Left lung (tissue), 10 donors: Measurements from ENCODE around the gene MED8. TPM values are rescaled to one million over a fixed set of nuclear protein-coding genes. Genes with fewer than 3 reads are reported as not detected.

Experiments
- ATAC-seq: fragments of 200-7000 bp; cut with Tn5 transposase; one replicate; pipeline ENCODE4 v1.9.1; 2020; ENCODE audit warnings: moderate library complexity
- DNase-seq, 4 donors: peaks; one replicate each; pipeline ENCODE4 v3.0.0-alpha.2; 2013 to 2020
- H3K27ac ChIP-seq, 2 donors: fragments of 200-600 bp; sonication (generic) in 1 of 2; one replicate each; pipeline versions ENCODE4 v1.5.0 to v1.8.0; 2020 to 2021
- H3K27me3 ChIP-seq, 2 donors: fragments of 200-600 bp; sonication (generic) in 1 of 2; one replicate each; pipeline versions ENCODE4 v1.5.0 to v1.8.0; 2020 to 2021
- H3K36me3 ChIP-seq, 2 donors: fragments of 200-600 bp; sonication (generic) in 1 of 2; one replicate each; pipeline versions ENCODE4 v1.5.0 to v1.8.0; 2020 to 2021
- H3K4me1 ChIP-seq, 2 donors: fragments of 200-600 bp; one replicate each; pipeline ENCODE4 v1.8.0; 2021
- H3K4me3 ChIP-seq, 2 donors: fragments of 200-600 bp; sonication (generic) in 1 of 2; one replicate each; pipeline versions ENCODE4 v1.5.0 to v1.8.0; 2020 to 2021; ENCODE audit warnings: mild to moderate bottlenecking in 1 of 2
- H3K9me3 ChIP-seq, 2 donors: fragments of 200-600 bp; sonication (generic) in 1 of 2; one replicate each; pipeline versions ENCODE4 v1.5.0 to v1.8.0; 2020 to 2021
- intact Hi-C, 2 donors: fragments of 100-400 bp; cut with DNase I; formaldehyde crosslinking; loops; one replicate each; pipeline versions ENCODE4 v1.11.2 to v1.14.2; 2022
- polyA plus RNA-seq, 6 donors: library from polyadenylated mRNA; unstranded; fragments of 120-200 nt; gene quantifications; one replicate each; pipeline ENCODE4 v1.2.1, GENCODE V29; 2013; ENCODE audit not compliant: insufficient read length in 6 of 6
- total RNA-seq, 2 donors: library from RNA; stranded (reverse); fragmentation: NEBNext Ultra II Directional; extraction: Animal tissue kit (Norgen Biotek cat#: 25700); gene quantifications; one replicate each; pipeline ENCODE4 v1.2.1, GENCODE V29; 2021
- TF ChIP-seq, protein P1 (sequence below), 2 donors: fragments of 200-600 bp; sonication (generic) in 1 of 2; IDR thresholded peaks; one replicate each; pipeline versions ENCODE4 v1.5.0 to v1.8.0; 2021; ENCODE audit warnings: antibody characterized with exemption in 2 of 2
- donor health status: DM: no; HTN: yes; CAD: no.
- donor health status: DM: no; HTN: no; CAD: no.

MED8 gene
- total and polyA plus RNA-seq, 8 donors, result 32.1 to 48.5 (median 37.1) TPM

DNA sequence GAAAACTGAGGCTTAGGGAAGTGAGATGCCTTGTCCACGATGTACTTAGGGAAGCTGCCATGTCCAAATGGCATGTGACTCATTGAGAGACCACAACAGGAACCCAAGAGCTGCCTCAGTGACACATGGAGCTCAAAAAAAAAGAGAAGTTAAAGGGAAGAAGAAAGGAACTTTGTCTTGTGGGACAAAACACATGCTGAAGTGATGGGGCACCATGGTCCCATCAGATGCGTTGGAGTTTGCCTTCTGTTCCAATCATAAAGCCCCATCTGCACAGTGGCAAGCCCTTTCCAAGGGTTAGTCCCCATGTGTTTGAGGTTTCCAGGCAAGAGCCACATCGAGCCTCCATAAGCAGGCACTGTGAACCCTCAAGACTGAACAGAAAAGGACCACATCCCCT lies 8.0 kb downstream of the MED8 start:
- no peak overlapping the region for H3K4me3 ChIP-seq
- H3K27me3 ChIP-seq, result no peaks in the 10 kb centered on the region
- H3K36me3 ChIP-seq, result peaks cover 10 to 70% of the 10 kb centered on the region in 2 donors
- H3K4me1 ChIP-seq, result peaks cover 0 to 26% of the 10 kb centered on the region in 2 donors
- H3K9me3 ChIP-seq, result no peaks in the 10 kb centered on the region
- peak; percentile 52 for ATAC-seq
- DNase-seq, result no peak
- TF ChIP-seq, protein P1, sequence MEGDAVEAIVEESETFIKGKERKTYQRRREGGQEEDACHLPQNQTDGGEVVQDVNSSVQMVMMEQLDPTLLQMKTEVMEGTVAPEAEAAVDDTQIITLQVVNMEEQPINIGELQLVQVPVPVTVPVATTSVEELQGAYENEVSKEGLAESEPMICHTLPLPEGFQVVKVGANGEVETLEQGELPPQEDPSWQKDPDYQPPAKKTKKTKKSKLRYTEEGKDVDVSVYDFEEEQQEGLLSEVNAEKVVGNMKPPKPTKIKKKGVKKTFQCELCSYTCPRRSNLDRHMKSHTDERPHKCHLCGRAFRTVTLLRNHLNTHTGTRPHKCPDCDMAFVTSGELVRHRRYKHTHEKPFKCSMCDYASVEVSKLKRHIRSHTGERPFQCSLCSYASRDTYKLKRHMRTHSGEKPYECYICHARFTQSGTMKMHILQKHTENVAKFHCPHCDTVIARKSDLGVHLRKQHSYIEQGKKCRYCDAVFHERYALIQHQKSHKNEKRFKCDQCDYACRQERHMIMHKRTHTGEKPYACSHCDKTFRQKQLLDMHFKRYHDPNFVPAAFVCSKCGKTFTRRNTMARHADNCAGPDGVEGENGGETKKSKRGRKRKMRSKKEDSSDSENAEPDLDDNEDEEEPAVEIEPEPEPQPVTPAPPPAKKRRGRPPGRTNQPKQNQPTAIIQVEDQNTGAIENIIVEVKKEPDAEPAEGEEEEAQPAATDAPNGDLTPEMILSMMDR (IDR thresholded peaks at IDR 0.05), result no peak
- intact Hi-C loops, result loop anchor here in 1 of 2 donors (10.0 kb wide), 1 partner anchor 147 kb away; no protein-coding TSS in a partner anchor
- peak overlapping the region in 1 of 2 donors; percentile 73 for H3K27ac ChIP-seq

GRCh38 chr1:43379476-43379875 lies 10.1 kb downstream of the MED8 start:
- H3K4me3 ChIP-seq, result no peak overlapping the region
- no peak overlapping the region for H3K27ac ChIP-seq
- H3K9me3 ChIP-seq, result no peaks in the 10 kb centered on the region
- H3K4me1 ChIP-seq, result peaks cover 0 to 26% of the 10 kb centered on the region in 2 donors
- TF ChIP-seq, protein P1 (IDR thresholded peaks at IDR 0.05), result no peak
- ATAC-seq (no peak), DNase-seq (no peak)
- intact Hi-C loops, result no loop called here
- peaks cover 0 to 49% of the 10 kb centered on the region in 2 donors for H3K36me3 ChIP-seq
- H3K27me3 ChIP-seq, result no peaks in the 10 kb centered on the region

DNA sequence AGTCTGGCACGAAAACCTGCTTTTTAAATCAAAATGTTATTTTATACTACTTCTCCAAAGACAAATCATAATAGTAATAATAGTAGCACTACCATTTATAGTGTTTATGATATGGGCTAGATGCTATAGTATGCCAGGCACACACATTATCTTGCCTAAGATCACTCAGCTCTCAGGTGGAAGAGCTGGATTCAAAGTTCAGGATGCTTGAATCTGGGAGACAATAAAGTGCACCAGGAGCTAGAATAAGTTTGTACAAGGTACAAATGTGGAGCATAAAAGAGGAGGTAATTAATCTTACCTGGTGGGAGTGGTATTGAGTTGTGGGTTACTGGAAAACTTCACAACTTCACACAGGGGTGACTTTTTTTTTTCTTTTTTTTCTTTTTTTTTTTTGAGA lies 11.8 kb downstream of the MED8 start:
- ATAC-seq (no peak), DNase-seq (no peak)
- no peak overlapping the region for H3K4me3 ChIP-seq
- TF ChIP-seq, protein P1 (IDR thresholded peaks at IDR 0.05), result no peak
- intact Hi-C loops, result no loop called here
- no peaks in the 10 kb centered on the region for H3K27me3 ChIP-seq
- peaks cover 0 to 37% of the 10 kb centered on the region in 2 donors for H3K4me1 ChIP-seq
- no peaks in the 10 kb centered on the region for H3K9me3 ChIP-seq
- H3K27ac ChIP-seq, result no peak overlapping the region
- H3K36me3 ChIP-seq, result peaks cover 0 to 33% of the 10 kb centered on the region in 2 donors

DNA sequence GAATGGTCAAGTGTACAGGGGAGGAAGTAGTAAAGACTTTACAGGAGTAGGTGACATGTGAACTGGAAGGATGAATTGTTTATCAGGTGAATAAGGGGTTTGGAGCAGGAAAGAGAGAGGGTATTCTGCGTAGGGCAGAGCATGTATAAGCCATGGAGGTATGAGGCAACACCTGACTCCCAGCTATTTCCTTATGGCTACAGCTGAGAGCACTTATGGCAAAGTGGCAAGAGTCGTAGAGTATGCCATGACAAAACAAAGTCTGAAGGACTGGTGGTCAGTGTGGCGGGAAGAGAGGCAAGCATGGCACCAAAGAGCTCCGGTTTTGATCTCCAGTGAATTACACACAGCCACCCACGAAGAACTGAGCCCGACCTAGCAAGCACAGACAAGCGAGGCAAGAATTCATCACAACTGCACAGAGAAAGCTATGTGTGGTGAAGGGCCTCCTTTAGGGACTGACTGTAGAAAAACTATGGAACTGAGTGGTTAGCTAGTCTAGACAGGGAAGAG lies 12.8 kb downstream of the MED8 start:
- intact Hi-C loops, result no loop called here
- H3K36me3 ChIP-seq, result peaks cover 0 to 22% of the 10 kb centered on the region in 2 donors
- H3K27me3 ChIP-seq, result no peaks in the 10 kb centered on the region
- H3K4me3 ChIP-seq, result no peak overlapping the region
- TF ChIP-seq, protein P1 (IDR thresholded peaks at IDR 0.05), result no peak
- peak overlapping the region in 1 of 2 donors; percentile 10 for H3K27ac ChIP-seq
- no peak for DNase-seq
- peak; percentile 88 for ATAC-seq
- H3K4me1 ChIP-seq, result peaks cover 0 to 33% of the 10 kb centered on the region in 2 donors
- H3K9me3 ChIP-seq, result no peaks in the 10 kb centered on the region

DNA sequence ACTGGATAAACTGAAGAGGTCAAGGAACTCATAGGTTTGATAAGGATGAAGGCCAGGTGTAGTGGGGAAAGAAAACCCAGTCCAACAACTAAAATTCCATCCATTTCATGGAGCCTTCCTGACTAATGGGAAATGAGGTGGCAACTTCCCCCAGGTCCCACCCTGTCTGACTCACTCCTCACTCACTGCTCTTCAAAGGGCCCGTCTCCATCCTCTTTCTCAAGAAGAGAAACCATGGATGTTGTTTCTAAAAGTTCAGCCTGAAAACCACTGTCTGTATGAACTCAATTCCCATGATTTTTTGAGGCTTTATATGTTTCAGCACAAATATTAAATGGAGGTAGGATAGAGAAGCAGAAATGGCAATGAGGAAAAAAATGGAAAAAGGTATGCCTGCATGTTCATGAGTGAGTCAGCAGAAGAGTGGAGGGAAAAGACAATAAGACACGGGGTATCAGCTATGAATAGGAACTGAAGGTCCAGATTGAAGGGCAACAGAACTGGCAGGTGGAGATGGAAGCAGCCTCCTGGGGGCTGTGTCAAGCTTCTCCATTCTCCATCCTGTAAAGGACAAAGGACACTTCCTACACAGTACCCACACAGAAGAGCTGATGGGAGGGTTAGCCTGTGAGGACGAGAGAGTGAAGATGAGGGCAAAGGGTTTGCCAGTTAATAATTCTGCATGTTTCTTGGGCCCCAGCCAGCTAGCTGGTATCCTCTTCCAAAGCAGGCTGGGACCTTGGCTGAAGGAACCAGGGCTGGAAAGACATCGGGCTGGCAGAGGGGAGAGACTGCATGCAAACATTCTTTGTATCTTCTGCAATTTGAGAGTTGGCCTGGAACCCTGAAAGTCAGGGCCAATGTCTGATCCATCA lies 16.3 kb downstream of the MED8 start:
- H3K36me3 ChIP-seq, result no peaks in the 10 kb centered on the region
- no peaks in the 10 kb centered on the region for H3K27me3 ChIP-seq
- peaks cover 8 to 41% of the 10 kb centered on the region in 2 donors for H3K4me1 ChIP-seq
- H3K27ac ChIP-seq, result peak overlapping the region; percentile 26 to 48
- intact Hi-C loops, result no loop called here
- no peaks in the 10 kb centered on the region for H3K9me3 ChIP-seq
- H3K4me3 ChIP-seq, result no peak overlapping the region
- TF ChIP-seq, protein P1 (IDR thresholded peaks at IDR 0.05), result no peak
- DNase-seq, result no peak
- ATAC-seq, result peak; percentile 19
